HepG2 (cell line): ENCODE results near the gene SRCIN1. TPM values are rescaled to one million over a fixed set of nuclear protein-coding genes. Genes with fewer than 3 reads are reported as not detected.

Experiments used
- ATAC-seq: fragments of 200-7000 bp; cut with Tn5 transposase; 3 replicates; pipeline ENCODE4 v1.9.1; 2020; ENCODE audit warnings: mild to moderate bottlenecking, moderate library complexity
- BruUV-seq: library from RNA; stranded (reverse); fragments of 400-500 nt; replicated peaks from 2 replicates; lab custom pipeline; 2021; lab: Mats Ljungman, UMichigan
- CTCF ChIA-PET: fragments of 300-600 bp; formaldehyde crosslinking; extraction: SDS; loops from one replicate; lab custom pipeline; 2021; ENCODE audit warnings: low total read pairs, inconsistent platforms, low intra/inter-chr PET ratio; lab: Yijun Ruan, JAX
- POLR2A ChIA-PET: fragments of 350-600 bp; sonication (Branson Sonifier 250); formaldehyde crosslinking; loops from one replicate; lab custom pipeline; 2020; ENCODE audit warnings: antibody characterized with exemption, inconsistent platforms; lab: Yijun Ruan, JAX
- DNase-seq: peaks from one replicate; pipeline ENCODE4 v3.0.0-alpha.2; 2015; ENCODE audit warnings: low spot score
- FAIRE-seq: peaks from 3 replicates; lab custom pipeline; 2011; peaks lifted over from hg19 to GRCh38; lab: Jason Lieb, UNC
- H2AFZ ChIP-seq: one replicate; pipeline ENCODE4 v1.6.1; 2011; ENCODE audit warnings: low read length, inconsistent platforms
- H3K27ac ChIP-seq: fragments of 300-600 bp; 3 replicates; pipeline ENCODE4 v1.8.0; 2011; ENCODE audit warnings: mixed run types, mild to moderate bottlenecking, mixed read lengths, low read length, inconsistent platforms; ENCODE audit not compliant: insufficient read depth; ENCODE audit errors: extremely low read length
- H3K27me3 ChIP-seq, 2 experiments: fragments of 200-600 bp in 1 of 2; 2 replicates in 1 of 2; 3 replicates in 1 of 2; pipeline versions ENCODE4 v1.6.0 to v1.8.0; 2011; ENCODE audit warnings: low read length in 2 of 2, mild to moderate bottlenecking in 2 of 2, moderate library complexity in 2 of 2, inconsistent platforms in 1 of 2; ENCODE audit not compliant: insufficient read depth in 2 of 2, control insufficient read depth in 1 of 2
- H3K36me3 ChIP-seq, 2 experiments: fragments of 200-600 bp in 1 of 2; replicated peaks in 1 of 2; 2 replicates in 1 of 2; 3 replicates in 1 of 2; pipeline versions ENCODE4 v1.5.1 to v1.8.0; 2011; ENCODE audit warnings: low read length in 2 of 2, inconsistent platforms in 1 of 2; ENCODE audit not compliant: insufficient read depth in 2 of 2, control insufficient read depth in 1 of 2
- H3K4me1 ChIP-seq: 2 replicates; pipeline ENCODE4 v1.5.1; 2012; ENCODE audit warnings: low read length, inconsistent platforms; ENCODE audit not compliant: insufficient read depth
- H3K4me2 ChIP-seq: 2 replicates; pipeline ENCODE4 v1.6.0; 2011; ENCODE audit warnings: low read depth, low read length, inconsistent platforms
- H3K4me3 ChIP-seq, 3 experiments: fragments of 200-600 bp in 1 of 3; sonication (generic), shearing (Covaris generic) in 1 of 3; replicated peaks in 1 of 3; 2 replicates each; pipeline ENCODE4 v1.5.1; 2011 to 2016; ENCODE audit warnings: low read length in 3 of 3, inconsistent platforms in 2 of 3, low read depth in 2 of 3, mild to moderate bottlenecking in 2 of 3, control low read depth in 1 of 3, mixed read lengths in 1 of 3; ENCODE audit not compliant: insufficient read depth in 1 of 3
- H3K79me2 ChIP-seq: one replicate; pipeline ENCODE4 v1.6.1; 2011; ENCODE audit warnings: low read length, inconsistent platforms; ENCODE audit not compliant: insufficient read depth
- H3K9ac ChIP-seq: 2 replicates; pipeline ENCODE4 v1.6.0; 2011; ENCODE audit warnings: mild to moderate bottlenecking, low read depth, low read length, inconsistent platforms; ENCODE audit not compliant: insufficient read depth
- H3K9me3 ChIP-seq: 2 replicates; pipeline ENCODE4 v1.5.1; 2012; ENCODE audit warnings: mild to moderate bottlenecking, low read length
- H4K20me1 ChIP-seq: 2 replicates; pipeline ENCODE4 v1.6.0; 2011; ENCODE audit warnings: inconsistent platforms, mild to moderate bottlenecking, low read length, moderate library complexity; ENCODE audit not compliant: insufficient read depth
- AGO2 ChIP-seq: fragments of 200-400 bp; formaldehyde crosslinking; optimal IDR thresholded peaks from 2 replicates; pipeline ENCODE3; 2017; ENCODE audit warnings: mild to moderate bottlenecking, low read depth, low read length, moderate library complexity
- BHLHE40 ChIP-seq: IDR thresholded peaks from 2 replicates; pipeline ENCODE4 v1.6.1; 2011; ENCODE audit warnings: low read length, improper control_type of control experiment
- CTCF ChIP-seq: sonication (generic); formaldehyde crosslinking; IDR thresholded peaks from 2 replicates; pipeline ENCODE4 v1.5.0; 2020; ENCODE audit warnings: mild to moderate bottlenecking, missing genetic modification reagents, moderate library complexity
- GFI1 ChIP-seq: sonication (generic); formaldehyde crosslinking; IDR thresholded peaks from 2 replicates; pipeline ENCODE4 v1.5.0; 2020; ENCODE audit warnings: missing genetic modification reagents, mild to moderate bottlenecking, borderline replicate concordance
- NFAT5 ChIP-seq: sonication (generic); formaldehyde crosslinking; IDR thresholded peaks from 2 replicates; pipeline ENCODE4 v1.4.0; 2020; ENCODE audit warnings: missing genetic modification reagents
- PCBP1 ChIP-seq: fragments of 200-400 bp; formaldehyde crosslinking; IDR thresholded peaks from 2 replicates; pipeline ENCODE4 v1.6.1; 2017; ENCODE audit warnings: mild to moderate bottlenecking, low read depth, low read length, borderline replicate concordance
- ZBTB34 ChIP-seq: sonication (generic); formaldehyde crosslinking; IDR thresholded peaks from 2 replicates; pipeline ENCODE4 v1.8.0; 2022; ENCODE audit warnings: mild to moderate bottlenecking, missing genetic modification reagents
- WGBS: methylation state at CpG from one replicate; pipeline ENCODE4 v1.1.6; 2017; ENCODE audit warnings: low lambda C conversion rate; 5-methylcytosine and 5-hydroxymethylcytosine counted together
- in situ Hi-C: cut with HindIII; loops from 2 replicates; pipeline ENCODE4 v1.10.0; 2017; ENCODE audit warnings: low pct_unique_long_range_greater_than_20kb; ENCODE audit not compliant: extremely low pct_ligation_motif_present
- intact Hi-C: fragments of 100-400 bp; cut with micrococcal nuclease; formaldehyde crosslinking; loops from one replicate; pipeline ENCODE4 v1.10.0; 2022; ENCODE audit not compliant: unreplicated experiment
- polyA plus RNA-seq, 8 experiments: library from polyadenylated mRNA; depleted of rRNA in 3 of 8; stranded (reverse) in 7 of 8; unstranded in 1 of 8; fragments of >200 nt; fragmentation: Illumina TruSeq in 4 of 8; extraction: Trizol in 4 of 8; gene quantifications; 2 replicates each; pipeline versions ENCODE4 v1.2.1 to v1.2.3, GENCODE V29; 2011 to 2016; ENCODE audit warnings: low read depth in 4 of 8, missing spikeins in 1 of 8, mixed read lengths in 1 of 8; ENCODE audit not compliant: insufficient read depth in 1 of 8
- total RNA-seq, 5 experiments: library from RNA; depleted of rRNA; stranded (reverse); fragments of >200 nt; fragmentation: Illumina TruSeq; extraction: Trizol; gene quantifications; 2 replicates each; pipeline ENCODE4 v1.2.3, GENCODE V29; 2016; ENCODE audit warnings: low read depth in 1 of 5

The SRCIN1 gene
- total and polyA plus RNA-seq, 2 of the 13 experiments (the other 11 are each of a cell fraction or from before 2014, with no cell fraction given): 1.2 to 9.6 TPM

- H3K4me2 ChIP-seq: no peak overlapping the region
- 57% methylated on average over 6 of the region's 6 CpGs for WGBS
- TF ChIP-seq BHLHE40 (no peak), GFI1 (CRISPR knock-in tag) (no peak), CTCF (CRISPR knock-in tag) (peak; percentile 29; the same call in 1 of the 2 replicates)
- no peaks in the 10 kb centered on the region for H3K9me3 ChIP-seq
- ChIA-PET POLR2A (no interaction called here), CTCF (no interaction called here)
- in situ Hi-C loops (no loop called here), intact Hi-C loops (no loop called here)
- H3K9ac ChIP-seq: no peak overlapping the region
- ATAC-seq: peak; percentile 12
- no peaks in the 10 kb centered on the region for H3K79me2 ChIP-seq
- H3K4me1 ChIP-seq: peaks cover 6% of the 10 kb centered on the region
- BruUV-seq: no TSS peak
- no peak overlapping the region for H3K4me3 ChIP-seq
- no peak for DNase-seq
- FAIRE-seq: no peak
- H3K27ac ChIP-seq: no peak overlapping the region
- H3K27me3 ChIP-seq: peaks cover 12 to 48% of the 10 kb centered on the region in 2 experiments; a peak in 4 of 5 replicates
- no peak overlapping the region for H2AFZ ChIP-seq
- no peaks in the 10 kb centered on the region for H3K36me3 ChIP-seq
- H4K20me1 ChIP-seq: peaks cover 17% of the 10 kb centered on the region; the same call in 1 of the 2 replicates
Observed at GRCh38 chr17:38568274-38568673, 37.5 kb downstream of the SRCIN1 start.

GRCh38 chr17:38567350-38567749, 38.4 kb downstream of the SRCIN1 start:
- intact Hi-C loops (no loop called here), in situ Hi-C loops (no loop called here)
- ChIA-PET CTCF (no interaction called here), POLR2A (no interaction called here)
- H3K4me3 ChIP-seq: no peak overlapping the region
- no peaks in the 10 kb centered on the region for H3K79me2 ChIP-seq
- H4K20me1 ChIP-seq: peaks cover 13% of the 10 kb centered on the region; the same call in 1 of the 2 replicates
- no peak for FAIRE-seq
- H3K9ac ChIP-seq: no peak overlapping the region
- no peaks in the 10 kb centered on the region for H3K9me3 ChIP-seq
- peaks cover 8 to 43% of the 10 kb centered on the region in 2 experiments; a peak in 3 of 5 replicates for H3K27me3 ChIP-seq
- no peaks in the 10 kb centered on the region for H3K4me1 ChIP-seq
- H3K27ac ChIP-seq: no peak overlapping the region
- TF ChIP-seq AGO2 (no peak), ZBTB34 (CRISPR knock-in tag) (no peak), NFAT5 (no peak), PCBP1 (no peak)
- no peak overlapping the region for H2AFZ ChIP-seq
- 79% methylated on average over 2 of the region's 2 CpGs for WGBS
- no peak overlapping the region for H3K4me2 ChIP-seq
- no peak for ATAC-seq
- DNase-seq: no peak
- H3K36me3 ChIP-seq: no peaks in the 10 kb centered on the region
- BruUV-seq: no TSS peak
